GM04504 (cell line): Measurements from ENCODE around the gene GNAS-AS1.

ENCODE experiments used
- DNase-seq: peaks from one replicate; pipeline ENCODE4 v3.0.0-alpha.2; 2012; ENCODE audit warnings: low read depth

Gene GNAS-AS1

DNA sequence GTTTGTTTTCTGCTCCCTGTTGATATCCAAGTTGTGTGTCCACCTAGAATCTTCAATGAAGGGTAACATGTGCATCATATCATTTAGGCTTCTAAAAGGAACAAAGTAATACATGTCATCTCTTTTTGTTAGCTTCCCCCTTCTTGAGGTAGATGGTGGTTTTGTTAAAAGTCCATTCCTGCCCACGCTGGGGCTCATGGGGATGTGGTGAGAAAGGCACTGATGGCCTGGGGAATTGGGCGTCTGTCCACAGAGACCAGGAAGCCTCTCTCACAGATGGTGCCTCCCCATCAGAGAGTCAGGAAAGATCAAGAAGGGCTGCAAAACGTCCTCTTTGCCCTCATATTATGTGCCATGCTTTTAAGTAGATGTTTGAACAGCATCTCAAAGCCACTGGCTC, 34.3 kb upstream of the GNAS-AS1 start:
- DNase-seq: no peak

GRCh38 chr20:58883241-58883691, 32.6 kb upstream of the GNAS-AS1 start:
- DNase-seq: no peak

DNA sequence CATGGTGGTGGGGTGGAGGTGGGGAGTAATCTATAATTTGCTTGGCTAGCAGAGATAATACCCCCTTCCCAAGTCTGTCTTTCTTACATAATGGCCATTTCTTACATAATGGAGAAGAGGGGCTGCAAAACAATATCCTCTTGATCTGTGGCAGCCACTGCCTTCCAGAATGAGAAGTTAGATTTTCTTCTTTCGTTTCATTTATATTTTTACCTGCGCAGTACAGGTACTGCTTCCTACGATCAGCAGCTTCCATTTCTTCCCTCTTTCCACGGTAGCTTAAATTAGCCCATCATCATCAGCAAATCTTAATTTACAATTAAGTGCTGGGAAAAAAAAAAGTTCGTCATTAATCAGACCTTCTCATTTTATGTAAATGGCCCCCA, 32.0 kb upstream of the GNAS-AS1 start:
- DNase-seq: no peak

GRCh38 chr20:58880994-58881752, 30.5 kb upstream of the GNAS-AS1 start:
- DNase-seq: no peak

- DNase-seq: no peak
These were observed 29.7 kb upstream of the GNAS-AS1 start for GRCh38 chr20:58880441-58880840.

- no peak for DNase-seq
These were observed 27.7 kb upstream of the GNAS-AS1 start for GRCh38 chr20:58878399-58878798.

- no peak for DNase-seq
These were observed 27.3 kb upstream of the GNAS-AS1 start for GRCh38 chr20:58877976-58878360.

GRCh38 chr20:58877050-58877975, 26.6 kb upstream of the GNAS-AS1 start:
- no peak for DNase-seq

DNA sequence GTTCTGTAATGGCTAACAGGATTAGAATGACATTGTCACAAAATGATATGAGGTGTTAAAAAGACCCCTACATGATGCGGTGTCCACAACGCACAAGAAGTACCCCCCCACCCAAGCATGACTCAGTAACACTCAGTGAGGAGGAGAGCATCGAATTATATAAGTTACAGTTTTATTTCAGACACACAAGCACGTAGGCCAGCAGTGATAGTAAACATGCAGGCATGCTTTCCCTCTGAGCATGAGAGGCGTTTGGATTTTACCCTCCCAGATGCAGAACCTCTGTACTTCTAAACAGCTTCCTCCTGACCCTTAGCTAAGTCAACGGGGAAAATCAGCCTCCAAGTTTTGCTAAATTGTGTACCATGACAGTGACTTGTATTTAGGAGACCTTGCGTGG, 25.7 kb upstream of the GNAS-AS1 start:
- DNase-seq: no peak

GRCh38 chr20:58875541-58876134, 24.9 kb upstream of the GNAS-AS1 start:
- no peak for DNase-seq

- no peak for DNase-seq
These were observed 24.4 kb upstream of the GNAS-AS1 start for GRCh38 chr20:58875111-58875510.

DNA sequence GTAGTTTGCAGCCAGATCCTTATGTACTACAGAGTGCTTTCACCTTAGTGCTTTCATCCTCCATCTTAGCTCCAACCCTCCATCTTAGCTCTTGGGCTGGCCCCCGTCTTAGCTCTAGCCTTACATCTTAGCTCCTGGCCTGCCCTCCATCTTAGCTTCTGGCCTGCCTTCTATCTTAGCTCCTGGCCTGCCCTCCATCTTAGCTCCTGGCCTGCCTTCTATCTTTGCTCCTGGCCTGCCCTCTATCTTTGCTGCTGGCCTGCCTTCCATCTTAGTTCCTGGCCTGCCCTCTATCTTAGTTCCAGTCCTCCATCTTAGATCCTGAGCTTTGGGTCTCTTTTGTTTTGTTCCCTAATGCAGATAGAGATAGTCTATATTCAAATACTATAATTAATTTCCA, 23.8 kb upstream of the GNAS-AS1 start:
- DNase-seq: no peak

GRCh38 chr20:58871533-58872102, 20.9 kb upstream of the GNAS-AS1 start:
- no peak for DNase-seq

DNA sequence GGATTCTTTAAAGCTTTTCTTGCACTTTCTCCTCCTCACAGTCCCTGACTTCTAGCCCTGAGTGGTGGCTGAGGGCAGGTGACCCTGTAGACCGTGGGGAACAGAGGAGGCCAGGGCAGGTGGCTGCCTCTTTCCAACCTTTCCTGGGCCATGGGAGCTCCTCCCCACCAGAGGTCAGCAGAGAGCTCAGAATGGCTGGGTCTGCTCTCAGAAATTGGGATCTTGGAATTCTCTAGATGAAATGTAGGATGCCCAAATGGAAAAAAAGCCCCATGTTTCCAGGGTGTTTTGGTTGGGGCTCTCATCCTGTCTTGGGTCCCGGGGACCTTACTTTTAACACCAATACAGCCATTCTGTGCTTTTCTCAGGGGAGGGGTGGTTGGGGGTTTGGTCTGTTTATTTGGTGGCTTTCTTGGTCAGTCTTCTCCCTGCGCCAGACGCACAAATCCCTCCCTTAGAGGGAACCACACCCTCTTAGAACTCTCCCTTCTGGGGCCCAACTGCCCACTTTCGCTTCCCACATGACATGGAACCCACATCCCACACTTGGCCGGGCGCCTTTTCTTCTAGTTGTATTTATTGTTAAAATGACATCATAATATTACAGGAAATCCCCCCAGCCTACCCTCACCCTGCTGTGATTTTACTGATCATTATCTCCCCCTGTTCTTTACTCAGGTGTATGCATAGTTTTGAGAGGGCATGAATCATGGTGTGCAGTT, 19.8 kb upstream of the GNAS-AS1 start:
- DNase-seq: no peak

DNA sequence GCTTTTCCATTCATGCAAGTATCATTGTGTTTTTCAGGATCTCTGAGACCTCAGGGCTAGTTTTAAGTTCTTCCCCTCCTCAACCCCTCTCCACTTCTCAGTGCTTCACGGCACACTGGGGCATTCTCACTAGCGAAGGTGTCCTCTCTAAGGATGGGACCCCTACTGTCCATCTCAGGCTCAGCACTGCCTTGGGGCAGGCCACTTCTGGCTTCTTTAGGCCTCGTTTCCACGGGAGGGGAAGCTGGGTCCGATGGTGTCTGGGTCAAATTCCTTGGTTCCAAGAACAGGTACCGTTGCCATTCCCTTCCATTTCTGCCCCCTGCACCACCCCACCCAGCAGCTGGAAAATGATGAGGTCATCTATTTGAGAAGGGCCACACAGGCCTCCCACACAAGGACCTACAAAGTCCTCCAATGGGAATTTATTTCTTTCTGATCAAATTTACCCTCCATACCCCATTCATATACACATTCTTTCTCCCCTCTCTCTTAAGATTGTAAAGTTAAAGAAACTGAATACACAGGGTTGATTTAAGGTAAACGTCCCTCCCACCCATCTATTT, 19.0 kb upstream of the GNAS-AS1 start:
- DNase-seq: no peak

- no peak for DNase-seq
These were observed 18.1 kb upstream of the GNAS-AS1 start for GRCh38 chr20:58868795-58869194.

DNA sequence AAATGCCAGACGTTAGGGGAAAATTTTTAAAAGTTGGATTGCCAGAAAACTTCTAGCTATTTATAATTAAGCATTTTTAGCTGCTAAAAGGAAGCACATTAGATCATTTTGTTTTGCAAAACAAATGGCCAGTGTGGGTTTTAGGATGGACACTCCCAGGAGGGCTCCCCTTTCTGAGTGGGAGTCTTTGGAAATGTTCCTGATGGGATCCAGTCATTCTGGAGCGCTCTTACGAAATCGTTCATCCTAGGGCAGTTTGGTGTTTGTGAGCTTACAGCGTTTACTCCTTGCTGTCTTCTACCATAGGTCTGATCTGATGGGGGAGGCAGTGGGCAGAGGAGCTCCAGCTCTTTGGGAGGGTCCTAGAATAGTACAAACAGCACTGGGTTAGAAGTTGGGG, 16.5 kb upstream of the GNAS-AS1 start:
- DNase-seq: no peak

DNA sequence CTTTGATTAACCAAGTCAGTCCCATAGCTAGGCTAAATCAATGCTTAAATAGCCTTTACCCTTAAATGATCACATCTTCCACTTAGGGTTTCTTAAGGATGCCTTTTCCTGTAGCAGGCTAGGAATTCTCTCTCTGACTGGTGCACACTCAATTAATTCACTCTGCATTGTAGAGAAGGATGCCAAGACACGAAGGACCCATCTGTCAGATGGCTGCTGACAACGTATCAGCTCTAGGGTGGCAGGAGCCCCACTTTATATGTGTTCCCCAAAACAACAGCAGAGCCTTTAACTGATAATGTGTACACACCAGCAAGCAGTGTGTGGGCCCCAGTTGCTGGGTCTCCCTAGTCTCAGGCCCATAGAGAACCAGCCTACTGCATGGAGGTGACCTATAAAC, 15.1 kb upstream of the GNAS-AS1 start:
- no peak for DNase-seq

- DNase-seq: no peak
These were observed 13.6 kb upstream of the GNAS-AS1 start for GRCh38 chr20:58864346-58864745.

DNA sequence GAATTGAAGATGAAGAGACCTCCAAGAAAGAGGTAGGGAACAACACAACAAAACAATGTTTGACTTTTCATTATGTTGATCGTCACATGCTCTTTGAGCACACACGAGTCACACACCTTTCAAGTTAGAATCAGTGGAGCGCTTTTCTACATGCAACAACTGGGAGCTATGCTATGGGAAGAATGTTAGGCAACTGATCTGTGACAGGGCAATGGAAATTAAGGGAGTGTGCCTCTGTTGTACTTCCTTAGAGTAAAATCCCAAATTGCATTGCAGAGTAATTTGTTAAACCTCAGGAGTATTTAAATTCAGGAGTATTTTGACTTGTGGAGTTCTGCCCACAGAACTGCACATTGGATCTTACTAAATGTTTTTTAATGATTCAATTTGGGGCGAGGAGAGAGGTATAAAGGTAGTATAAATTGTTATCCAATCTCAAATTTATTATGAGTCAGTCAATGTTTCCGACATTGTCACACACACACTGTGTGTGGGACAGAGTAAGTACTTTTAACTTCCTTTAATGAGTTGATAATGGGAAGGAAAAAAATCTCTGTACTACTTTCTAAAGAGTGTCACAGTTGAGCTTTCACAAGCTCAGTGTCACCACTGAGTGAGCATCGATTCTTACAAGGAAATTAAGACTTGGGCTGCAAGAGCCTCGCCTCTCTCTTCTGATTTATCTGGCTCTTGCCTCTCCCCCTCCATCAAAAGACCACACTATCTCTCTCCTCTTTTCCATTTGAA, 12.5 kb upstream of the GNAS-AS1 start:
- no peak for DNase-seq
